Nephron (organoid): ENCODE measurements around the gene SAMD14.

ENCODE experiments used
- H3K27ac Mint-ChIP-seq, 3 experiments: 2 replicates each; pipeline ENCODE4 v1.8.0; 2020; ENCODE audit warnings: mixed read lengths in 3 of 3, mild to moderate bottlenecking in 2 of 3, moderate library complexity in 1 of 3
- H3K27me3 Mint-ChIP-seq: 2 replicates; pipeline ENCODE4 v1.8.0; 2021; ENCODE audit warnings: low read depth, mild to moderate bottlenecking, moderate library complexity, mixed read lengths
- H3K36me3 Mint-ChIP-seq: 2 replicates; pipeline ENCODE4 v1.8.0; 2020; ENCODE audit warnings: low read depth, mixed read lengths
- H3K4me1 Mint-ChIP-seq: 2 replicates; pipeline ENCODE4 v1.8.0; 2020; ENCODE audit warnings: mixed read lengths
- H3K4me3 Mint-ChIP-seq, 3 experiments: 2 replicates each; pipeline ENCODE4 v1.8.0; 2020; ENCODE audit warnings: mild to moderate bottlenecking in 3 of 3, mixed read lengths in 3 of 3, moderate library complexity in 2 of 3
- H3K9me3 Mint-ChIP-seq: 2 replicates; pipeline ENCODE4 v1.8.0; 2020; ENCODE audit warnings: mixed read lengths
- CTCF ChIP-seq, 3 experiments: fragments of 200-600 bp; sonication (generic); IDR thresholded peaks; one replicate each; pipeline ENCODE4 v1.5.0; 2021; ENCODE audit warnings: antibody characterized with exemption in 3 of 3; ENCODE audit not compliant: unreplicated experiment in 3 of 3

The SAMD14 gene

GRCh38 chr17:50081757-50082156 is 48.2 kb downstream of the SAMD14 start:
- peaks cover 38% of the 10 kb centered on the region for H3K4me1 Mint-ChIP-seq
- no peak overlapping the region for H3K4me3 Mint-ChIP-seq
- H3K27ac Mint-ChIP-seq: no peak overlapping the region

GRCh38 chr17:50080827-50081226 is 49.1 kb downstream of the SAMD14 start:
- Mint-ChIP-seq H3K27me3 (peaks cover 3% of the 10 kb centered on the region), H3K27ac (peak overlapping the region in 2 of 3 experiments; percentile 61 to 86), H3K4me3 (peak overlapping the region in 1 of 3 experiments; percentile 42), H3K9me3 (no peaks in the 10 kb centered on the region), H3K36me3 (peaks cover 19% of the 10 kb centered on the region), H3K4me1 (peaks cover 38% of the 10 kb centered on the region)
- no peak for TF ChIP-seq CTCF (IDR thresholded peaks at IDR 0.05; ENCODE audit: unreplicated experiment in 3 of 3)

More at GRCh38 chr17:50081757-50082156, 48.2 kb downstream of the SAMD14 start:
- no peaks in the 10 kb centered on the region for H3K9me3 Mint-ChIP-seq
- peaks cover 3% of the 10 kb centered on the region for H3K27me3 Mint-ChIP-seq
- peaks cover 19% of the 10 kb centered on the region for H3K36me3 Mint-ChIP-seq
- no peak for TF ChIP-seq CTCF (IDR thresholded peaks at IDR 0.05; ENCODE audit: unreplicated experiment in 3 of 3)

DNA sequence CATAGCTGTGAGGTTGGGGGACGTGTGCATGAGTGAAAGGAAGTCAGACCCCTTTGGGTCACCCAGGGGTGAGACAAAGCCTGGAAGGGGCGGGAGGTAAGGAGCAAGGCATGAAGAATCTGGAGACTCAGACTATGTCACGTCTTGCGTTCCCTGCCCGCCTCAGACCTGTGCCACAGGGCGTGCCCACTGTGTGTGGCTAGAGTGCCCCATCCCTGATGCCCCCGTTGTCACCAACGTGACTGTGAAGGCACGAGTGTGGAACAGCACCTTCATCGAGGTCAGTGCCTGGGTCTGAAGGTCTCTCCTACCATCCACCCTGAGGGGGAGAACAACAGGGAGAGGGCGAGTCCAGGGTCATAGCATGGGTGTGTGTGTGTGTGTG is 49.9 kb downstream of the SAMD14 start:
- Mint-ChIP-seq H3K36me3 (peaks cover 19% of the 10 kb centered on the region), H3K9me3 (no peaks in the 10 kb centered on the region), H3K27ac (peak overlapping the region in 1 of 3 experiments; percentile 61), H3K4me3 (no peak overlapping the region), H3K4me1 (peaks cover 38% of the 10 kb centered on the region), H3K27me3 (peaks cover 7% of the 10 kb centered on the region)
- no peak for TF ChIP-seq CTCF (IDR thresholded peaks at IDR 0.05; ENCODE audit: unreplicated experiment in 3 of 3)

DNA sequence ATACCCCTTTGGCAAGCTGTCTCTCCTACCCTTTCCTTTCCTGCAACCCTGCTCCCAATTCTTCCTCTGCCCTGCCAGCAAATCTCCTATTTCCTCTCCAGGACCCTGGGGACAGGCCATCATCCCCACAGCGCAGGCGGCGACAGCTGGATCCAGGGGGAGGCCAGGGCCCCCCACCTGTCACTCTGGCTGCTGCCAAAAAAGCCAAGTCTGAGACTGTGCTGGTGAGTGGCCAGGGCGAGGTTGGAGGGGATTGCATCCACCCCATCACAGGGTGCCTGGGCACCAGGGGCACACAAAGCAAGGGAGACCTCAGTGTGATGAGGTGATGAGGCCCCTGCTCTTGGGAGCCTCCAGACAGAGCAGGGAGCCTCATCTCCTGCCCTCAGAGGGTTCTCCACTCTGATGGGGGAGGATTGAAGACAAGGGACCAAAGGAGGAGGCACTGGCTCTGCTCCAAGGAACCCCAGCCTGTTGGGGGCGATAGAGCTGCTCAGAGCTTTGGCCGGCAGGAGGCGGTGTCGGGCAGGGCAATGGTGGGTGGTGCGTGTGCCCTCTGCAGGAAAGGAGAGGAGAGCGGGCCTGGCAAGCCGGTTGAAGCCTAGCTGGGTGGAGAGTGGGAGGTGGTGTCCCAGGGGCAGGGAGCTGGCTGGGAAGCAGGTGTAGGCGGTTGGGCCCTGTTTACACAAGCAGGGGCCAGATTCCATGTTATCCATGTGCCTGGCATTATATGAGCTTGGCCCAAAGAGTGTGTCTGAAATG is 50.4 kb downstream of the SAMD14 start:
- Mint-ChIP-seq H3K27ac (peak overlapping the region in 1 of 3 experiments; percentile 62), H3K9me3 (no peaks in the 10 kb centered on the region), H3K36me3 (peaks cover 24% of the 10 kb centered on the region), H3K4me1 (peaks cover 42% of the 10 kb centered on the region), H3K4me3 (no peak overlapping the region), H3K27me3 (peaks cover 7% of the 10 kb centered on the region)
- peak; percentile 25 to 41 (median 29) for TF ChIP-seq CTCF (IDR thresholded peaks at IDR 0.05; ENCODE audit: unreplicated experiment in 3 of 3)

DNA sequence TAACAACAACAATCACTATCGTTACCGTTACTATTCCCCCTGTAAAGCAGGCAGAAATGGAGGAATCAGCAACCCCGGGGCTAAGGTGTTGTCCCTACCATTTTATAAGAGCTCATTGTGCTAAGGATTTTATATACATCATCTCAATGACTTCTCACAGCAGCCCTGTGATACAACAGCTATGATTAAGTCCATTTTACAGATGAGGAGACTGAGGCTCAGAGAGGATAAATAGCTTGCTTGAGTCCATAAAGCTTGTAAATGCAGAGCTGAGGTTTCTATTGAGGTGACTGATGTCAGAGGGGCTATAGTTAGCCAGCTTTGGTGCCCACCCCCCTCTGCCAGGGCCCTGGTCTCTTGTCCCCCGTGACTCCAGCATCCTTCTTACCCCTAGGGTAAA is 51.5 kb downstream of the SAMD14 start:
- no peak overlapping the region for H3K27ac Mint-ChIP-seq
- peaks cover 7% of the 10 kb centered on the region for H3K27me3 Mint-ChIP-seq
- H3K9me3 Mint-ChIP-seq: no peaks in the 10 kb centered on the region
- peaks cover 30% of the 10 kb centered on the region for H3K36me3 Mint-ChIP-seq
- no peak for TF ChIP-seq CTCF (IDR thresholded peaks at IDR 0.05; ENCODE audit: unreplicated experiment in 3 of 3)
- H3K4me1 Mint-ChIP-seq: peaks cover 42% of the 10 kb centered on the region
- H3K4me3 Mint-ChIP-seq: no peak overlapping the region
